HepG2 (cell line): ENCODE measurements around the gene SPPL3. TPM values are rescaled to one million over a fixed set of nuclear protein-coding genes. Genes with fewer than 3 reads are reported as not detected.

Experiments
- ATAC-seq: fragments of 200-7000 bp; cut with Tn5 transposase; 3 replicates; pipeline ENCODE4 v1.9.1; 2020; ENCODE audit warnings: mild to moderate bottlenecking, moderate library complexity
- BruUV-seq: library from RNA; stranded (reverse); fragments of 400-500 nt; replicated peaks from 2 replicates; lab custom pipeline; 2021; lab: Mats Ljungman, UMichigan
- CTCF ChIA-PET: fragments of 300-600 bp; formaldehyde crosslinking; extraction: SDS; loops from one replicate; lab custom pipeline; 2021; ENCODE audit warnings: low total read pairs, inconsistent platforms, low intra/inter-chr PET ratio; lab: Yijun Ruan, JAX
- POLR2A ChIA-PET: fragments of 350-600 bp; sonication (Branson Sonifier 250); formaldehyde crosslinking; loops from one replicate; lab custom pipeline; 2020; ENCODE audit warnings: antibody characterized with exemption, inconsistent platforms; lab: Yijun Ruan, JAX
- DNase-seq: peaks from one replicate; pipeline ENCODE4 v3.0.0-alpha.2; 2015; ENCODE audit warnings: low spot score
- FAIRE-seq: peaks from 3 replicates; lab custom pipeline; 2011; peaks lifted over from hg19 to GRCh38; lab: Jason Lieb, UNC
- H2AFZ ChIP-seq: one replicate; pipeline ENCODE4 v1.6.1; 2011; ENCODE audit warnings: low read length, inconsistent platforms
- H3K27ac ChIP-seq: fragments of 300-600 bp; 3 replicates; pipeline ENCODE4 v1.8.0; 2011; ENCODE audit warnings: mixed run types, mild to moderate bottlenecking, mixed read lengths, low read length, inconsistent platforms; ENCODE audit not compliant: insufficient read depth; ENCODE audit errors: extremely low read length
- H3K27me3 ChIP-seq, 2 experiments: fragments of 200-600 bp in 1 of 2; 2 replicates in 1 of 2; 3 replicates in 1 of 2; pipeline versions ENCODE4 v1.6.0 to v1.8.0; 2011; ENCODE audit warnings: low read length in 2 of 2, mild to moderate bottlenecking in 2 of 2, moderate library complexity in 2 of 2, inconsistent platforms in 1 of 2; ENCODE audit not compliant: insufficient read depth in 2 of 2, control insufficient read depth in 1 of 2
- H3K36me3 ChIP-seq, 2 experiments: fragments of 200-600 bp in 1 of 2; replicated peaks in 1 of 2; 2 replicates in 1 of 2; 3 replicates in 1 of 2; pipeline versions ENCODE4 v1.5.1 to v1.8.0; 2011; ENCODE audit warnings: low read length in 2 of 2, inconsistent platforms in 1 of 2; ENCODE audit not compliant: insufficient read depth in 2 of 2, control insufficient read depth in 1 of 2
- H3K4me1 ChIP-seq: 2 replicates; pipeline ENCODE4 v1.5.1; 2012; ENCODE audit warnings: low read length, inconsistent platforms; ENCODE audit not compliant: insufficient read depth
- H3K4me2 ChIP-seq: 2 replicates; pipeline ENCODE4 v1.6.0; 2011; ENCODE audit warnings: low read depth, low read length, inconsistent platforms
- H3K4me3 ChIP-seq, 3 experiments: fragments of 200-600 bp in 1 of 3; sonication (generic), shearing (Covaris generic) in 1 of 3; replicated peaks in 1 of 3; 2 replicates each; pipeline ENCODE4 v1.5.1; 2011 to 2016; ENCODE audit warnings: low read length in 3 of 3, inconsistent platforms in 2 of 3, low read depth in 2 of 3, mild to moderate bottlenecking in 2 of 3, control low read depth in 1 of 3, mixed read lengths in 1 of 3; ENCODE audit not compliant: insufficient read depth in 1 of 3
- H3K79me2 ChIP-seq: one replicate; pipeline ENCODE4 v1.6.1; 2011; ENCODE audit warnings: low read length, inconsistent platforms; ENCODE audit not compliant: insufficient read depth
- H3K9ac ChIP-seq: 2 replicates; pipeline ENCODE4 v1.6.0; 2011; ENCODE audit warnings: mild to moderate bottlenecking, low read depth, low read length, inconsistent platforms; ENCODE audit not compliant: insufficient read depth
- H3K9me3 ChIP-seq: 2 replicates; pipeline ENCODE4 v1.5.1; 2012; ENCODE audit warnings: mild to moderate bottlenecking, low read length
- H4K20me1 ChIP-seq: 2 replicates; pipeline ENCODE4 v1.6.0; 2011; ENCODE audit warnings: inconsistent platforms, mild to moderate bottlenecking, low read length, moderate library complexity; ENCODE audit not compliant: insufficient read depth
- AGO2 ChIP-seq: fragments of 200-400 bp; formaldehyde crosslinking; optimal IDR thresholded peaks from 2 replicates; pipeline ENCODE3; 2017; ENCODE audit warnings: mild to moderate bottlenecking, low read depth, low read length, moderate library complexity
- KDM5A ChIP-seq: fragments of 200-600 bp; sonication (generic); IDR thresholded peaks from 2 replicates; pipeline ENCODE4 v1.7.0; 2018; ENCODE audit warnings: antibody characterized with exemption, mild to moderate bottlenecking, low read length, borderline replicate concordance
- NFRKB ChIP-seq: fragments of 450-650 bp; IDR thresholded peaks from 2 replicates; pipeline ENCODE4 v1.6.1; 2017
- RBM22 ChIP-seq: fragments of 200-400 bp; formaldehyde crosslinking; optimal IDR thresholded peaks from 2 replicates; pipeline ENCODE3; 2017; ENCODE audit warnings: mild to moderate bottlenecking, low read length, moderate library complexity
- ZBTB7B ChIP-seq: sonication (generic); formaldehyde crosslinking; IDR thresholded peaks from 2 replicates; pipeline ENCODE4 v1.4.0; 2020; ENCODE audit warnings: missing genetic modification reagents
- WGBS: methylation state at CpG from one replicate; pipeline ENCODE4 v1.1.6; 2017; ENCODE audit warnings: low lambda C conversion rate; 5-methylcytosine and 5-hydroxymethylcytosine counted together
- in situ Hi-C: cut with HindIII; loops from 2 replicates; pipeline ENCODE4 v1.10.0; 2017; ENCODE audit warnings: low pct_unique_long_range_greater_than_20kb; ENCODE audit not compliant: extremely low pct_ligation_motif_present
- intact Hi-C: fragments of 100-400 bp; cut with micrococcal nuclease; formaldehyde crosslinking; loops from one replicate; pipeline ENCODE4 v1.10.0; 2022; ENCODE audit not compliant: unreplicated experiment
- polyA plus RNA-seq, 8 experiments: library from polyadenylated mRNA; depleted of rRNA in 3 of 8; stranded (reverse) in 7 of 8; unstranded in 1 of 8; fragments of >200 nt; fragmentation: Illumina TruSeq in 4 of 8; extraction: Trizol in 4 of 8; gene quantifications; 2 replicates each; pipeline versions ENCODE4 v1.2.1 to v1.2.3, GENCODE V29; 2011 to 2016; ENCODE audit warnings: low read depth in 4 of 8, missing spikeins in 1 of 8, mixed read lengths in 1 of 8; ENCODE audit not compliant: insufficient read depth in 1 of 8
- total RNA-seq, 5 experiments: library from RNA; depleted of rRNA; stranded (reverse); fragments of >200 nt; fragmentation: Illumina TruSeq; extraction: Trizol; gene quantifications; 2 replicates each; pipeline ENCODE4 v1.2.3, GENCODE V29; 2016; ENCODE audit warnings: low read depth in 1 of 5
- TF ChIP-seq, protein P1 (sequence below): sonication (generic); formaldehyde crosslinking; IDR thresholded peaks from 2 replicates; pipeline ENCODE4 v1.4.0; 2020; ENCODE audit warnings: missing genetic modification reagents

The SPPL3 gene
- total and polyA plus RNA-seq, 2 of the 13 experiments (the other 11 are each of a cell fraction or from before 2014, with no cell fraction given): 8.9 to 9.1 TPM

DNA sequence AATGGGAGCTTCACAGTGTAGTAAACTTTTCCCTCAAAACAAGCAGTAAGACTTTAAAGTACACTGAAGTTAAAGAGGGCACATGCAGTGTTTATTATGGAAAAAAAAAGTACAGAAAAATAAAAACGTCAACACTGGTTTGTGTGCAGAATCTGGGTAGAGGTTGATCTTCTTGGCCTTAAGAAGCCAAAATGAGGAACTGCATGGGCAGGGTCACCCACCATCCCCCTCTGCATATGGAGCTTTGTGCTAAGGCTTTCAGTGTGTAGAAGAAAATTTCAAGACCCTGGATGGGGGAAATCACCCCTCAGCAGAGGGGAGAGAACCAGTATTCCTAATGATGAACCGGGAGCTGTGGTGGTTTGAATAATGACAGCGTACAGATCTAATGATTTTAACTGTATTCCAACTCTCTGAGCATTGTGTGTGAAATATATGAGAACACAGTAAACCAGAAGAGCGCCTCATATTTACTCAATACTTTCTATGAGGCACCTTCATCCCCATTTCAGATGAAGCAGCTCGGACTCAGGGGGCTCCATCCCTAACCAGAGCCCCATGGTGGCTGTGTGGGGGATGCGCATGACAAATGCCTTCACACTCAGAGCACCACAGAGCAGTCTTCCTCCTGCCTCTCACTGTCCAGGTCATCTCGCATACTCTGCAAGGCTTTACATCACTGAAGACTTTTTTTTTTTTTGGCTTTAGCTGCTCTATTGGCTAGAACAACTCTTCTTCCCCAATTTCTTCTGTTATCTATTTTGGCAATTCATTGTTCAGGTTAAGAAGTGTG, 145.2 kb downstream of the SPPL3 start:
- H3K4me2 ChIP-seq: no peak overlapping the region
- CTCF ChIA-PET: no interaction called here
- DNase-seq (no peak), ATAC-seq (0 out of 3 replicates have a peak, but pooled peaks have one; percentile 17), FAIRE-seq (no peak)
- POLR2A ChIA-PET: interaction anchor here (1.7 kb wide), 1 partner anchor 219 kb away, joined by 3 read pairs; the partner anchor contains the start of gene HNF1A
- H3K79me2 ChIP-seq: no peaks in the 10 kb centered on the region
- H3K27ac ChIP-seq: no peak overlapping the region
- no peaks in the 10 kb centered on the region for H3K27me3 ChIP-seq
- TF ChIP-seq, protein P1, sequence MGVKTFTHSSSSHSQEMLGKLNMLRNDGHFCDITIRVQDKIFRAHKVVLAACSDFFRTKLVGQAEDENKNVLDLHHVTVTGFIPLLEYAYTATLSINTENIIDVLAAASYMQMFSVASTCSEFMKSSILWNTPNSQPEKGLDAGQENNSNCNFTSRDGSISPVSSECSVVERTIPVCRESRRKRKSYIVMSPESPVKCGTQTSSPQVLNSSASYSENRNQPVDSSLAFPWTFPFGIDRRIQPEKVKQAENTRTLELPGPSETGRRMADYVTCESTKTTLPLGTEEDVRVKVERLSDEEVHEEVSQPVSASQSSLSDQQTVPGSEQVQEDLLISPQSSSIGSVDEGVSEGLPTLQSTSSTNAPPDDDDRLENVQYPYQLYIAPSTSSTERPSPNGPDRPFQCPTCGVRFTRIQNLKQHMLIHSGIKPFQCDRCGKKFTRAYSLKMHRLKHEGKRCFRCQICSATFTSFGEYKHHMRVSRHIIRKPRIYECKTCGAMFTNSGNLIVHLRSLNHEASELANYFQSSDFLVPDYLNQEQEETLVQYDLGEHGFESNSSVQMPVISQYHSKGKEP (CRISPR knock-in tag): no peak
- TF ChIP-seq NFRKB (no peak), ZBTB7B (CRISPR knock-in tag) (no peak)
- in situ Hi-C loops (no loop called here), intact Hi-C loops (no loop called here)
- no peak overlapping the region for H2AFZ ChIP-seq
- H3K9ac ChIP-seq: no peak overlapping the region
- no peaks in the 10 kb centered on the region for H3K4me1 ChIP-seq
- no TSS peak for BruUV-seq
- peaks cover 7% of the 10 kb centered on the region; the same call in 1 of the 2 replicates for H3K9me3 ChIP-seq
- H3K36me3 ChIP-seq: peaks cover 3 to 23% of the 10 kb centered on the region in 2 experiments
- H3K4me3 ChIP-seq: no peak overlapping the region
- WGBS: 91% methylated on average over 5 of the region's 7 CpGs
- no peaks in the 10 kb centered on the region for H4K20me1 ChIP-seq

DNA sequence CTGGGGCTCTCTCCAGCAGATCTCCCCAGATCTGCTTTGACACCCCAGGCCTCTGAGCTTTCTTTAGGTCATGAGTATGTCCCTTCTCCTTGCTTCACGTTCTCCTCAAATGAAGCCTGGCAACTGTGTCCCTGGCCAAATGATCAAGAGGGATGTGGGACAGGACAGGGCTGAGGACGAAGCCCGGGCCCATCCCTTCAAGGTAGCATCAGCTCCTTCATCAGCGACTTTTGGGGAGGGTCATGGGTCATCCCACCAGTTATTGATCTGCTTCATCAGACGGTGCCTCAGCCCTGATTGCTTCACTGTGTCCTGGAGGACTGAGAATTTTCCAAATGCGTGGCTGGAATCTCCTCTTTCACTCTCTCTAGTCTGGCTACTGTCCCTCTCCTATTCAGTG, 146.2 kb downstream of the SPPL3 start:
- BruUV-seq: no TSS peak
- intact Hi-C loops (no loop called here), in situ Hi-C loops (no loop called here)
- no peak for TF ChIP-seq KDM5A
- TF ChIP-seq AGO2: peak; percentile 37
- peak; percentile 86 for TF ChIP-seq RBM22
- H3K36me3 ChIP-seq: peaks cover 1 to 14% of the 10 kb centered on the region in 2 experiments
- no peaks in the 10 kb centered on the region for H3K27me3 ChIP-seq
- H3K79me2 ChIP-seq: no peaks in the 10 kb centered on the region
- H3K4me1 ChIP-seq: no peaks in the 10 kb centered on the region
- ATAC-seq (no peak), FAIRE-seq (no peak), DNase-seq (no peak)
- no peak overlapping the region for H3K4me2 ChIP-seq
- no peak overlapping the region for H3K4me3 ChIP-seq
- peaks cover 7% of the 10 kb centered on the region; the same call in 1 of the 2 replicates for H3K9me3 ChIP-seq
- WGBS: 58% methylated on average over 6 of the region's 6 CpGs
- POLR2A ChIA-PET: interaction anchor here (1.7 kb wide), 1 partner anchor 220 kb away, joined by 3 read pairs; the partner anchor contains the start of gene HNF1A
- no peaks in the 10 kb centered on the region for H4K20me1 ChIP-seq
- CTCF ChIA-PET: no interaction called here
- H2AFZ ChIP-seq: no peak overlapping the region
- H3K9ac ChIP-seq: no peak overlapping the region
- H3K27ac ChIP-seq: no peak overlapping the region
